HEK293 (cell line): Measurements from ENCODE around the gene AFDN.

ENCODE experiments used
- KLF10 ChIP-seq: fragments of 450-650 bp; IDR thresholded peaks from 2 replicates; pipeline ENCODE4 v1.5.1; 2018; ENCODE audit warnings: missing biosample characterization, mild to moderate bottlenecking, missing genetic modification characterization
- PATZ1 ChIP-seq: fragments of 450-650 bp; formaldehyde crosslinking; IDR thresholded peaks from 2 replicates; pipeline ENCODE4 v1.5.1; 2016; ENCODE audit warnings: missing biosample characterization, missing genetic modification characterization
- PRDM2 ChIP-seq: fragments of 450-650 bp; formaldehyde crosslinking; IDR thresholded peaks from 2 replicates; pipeline ENCODE4 v1.5.1; 2016; ENCODE audit warnings: missing biosample characterization, missing genetic modification characterization, borderline replicate concordance
- TCF7L2 ChIP-seq: IDR thresholded peaks from 2 replicates; pipeline ENCODE4 v1.6.1; 2011; ENCODE audit warnings: low read depth, mild to moderate bottlenecking, inconsistent platforms, low read length, moderate library complexity, borderline replicate concordance
- TSHZ1 ChIP-seq: fragments of 450-650 bp; formaldehyde crosslinking; IDR thresholded peaks from 2 replicates; pipeline ENCODE4 v1.5.1; 2016; ENCODE audit warnings: missing biosample characterization, missing genetic modification characterization, borderline replicate concordance
- ZFP37 ChIP-seq: fragments of 450-650 bp; formaldehyde crosslinking; IDR thresholded peaks from 2 replicates; pipeline ENCODE4 v1.5.1; 2016; ENCODE audit warnings: missing biosample characterization, missing genetic modification characterization
- ZNF274 ChIP-seq, 2 experiments: fragments of 200-500 bp in 1 of 2; fragments of 450-650 bp in 1 of 2; sonication (Bioruptor generic) in 1 of 2; formaldehyde crosslinking in 1 of 2; IDR thresholded peaks; 2 replicates each; pipeline versions ENCODE4 v1.5.1 to v1.6.1; 2014 to 2016; ENCODE audit warnings: borderline replicate concordance in 1 of 2, inconsistent platforms in 1 of 2, low read length in 1 of 2, missing biosample characterization in 1 of 2, missing genetic modification characterization in 1 of 2

DNA sequence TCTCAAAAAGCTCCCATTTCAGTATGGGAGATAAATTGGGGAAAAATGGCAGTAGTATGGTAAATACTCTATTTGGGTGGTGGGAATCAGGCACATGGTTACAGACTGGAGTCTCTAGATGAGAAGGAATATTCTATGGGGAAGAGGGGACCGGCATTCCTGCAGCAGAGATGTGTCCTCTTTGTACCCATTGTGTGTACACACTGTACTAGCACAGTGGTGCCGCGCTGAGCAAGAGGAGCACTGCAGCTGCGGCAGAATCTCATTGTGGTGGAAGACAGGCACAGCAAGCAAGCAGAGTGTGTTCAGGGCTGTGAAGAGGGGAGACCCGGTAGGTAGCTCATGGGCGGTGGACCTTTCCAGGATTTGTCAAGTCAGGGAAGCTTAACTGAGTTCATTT, 13.0 kb downstream of the AFDN start:
- no peak for TF ChIP-seq ZNF274 (IDR thresholded peaks at IDR 0.05; ENCODE audit: low read length)
- no peak for TF ChIP-seq ZNF274 (tag by site-specific recombination; IDR thresholded peaks at IDR 0.05; ENCODE audit: borderline replicate concordance)
- no peak for TF ChIP-seq TSHZ1 (tag by site-specific recombination)
- no peak for TF ChIP-seq PRDM2 (tag by site-specific recombination)
- TF ChIP-seq KLF10 (tag by site-specific recombination): no peak
- TF ChIP-seq ZFP37 (tag by site-specific recombination): no peak
- no peak for TF ChIP-seq PATZ1
- TF ChIP-seq TCF7L2: no peak
